ENCODE measurements around the gene SUGCT.
A peak's percentile ranks its signal among the peaks of the same experiment; 100 is the strongest.
"Not testable (repeated sequence)": the region's sequence is repeated elsewhere in the genome, so short reads cannot be mapped to it uniquely, and the experiment has no call there.

Gene SUGCT

GRCh38 chr7:40622941-40623501 is 488.2 kb downstream of the SUGCT start:
- no peak for DNase-seq (ENCODE audit: low spot score)

- DNase-seq (ENCODE audit: low spot score), result no peak
Observed at GRCh38 chr7:40623863-40624262, 489.1 kb downstream of the SUGCT start.

DNA sequence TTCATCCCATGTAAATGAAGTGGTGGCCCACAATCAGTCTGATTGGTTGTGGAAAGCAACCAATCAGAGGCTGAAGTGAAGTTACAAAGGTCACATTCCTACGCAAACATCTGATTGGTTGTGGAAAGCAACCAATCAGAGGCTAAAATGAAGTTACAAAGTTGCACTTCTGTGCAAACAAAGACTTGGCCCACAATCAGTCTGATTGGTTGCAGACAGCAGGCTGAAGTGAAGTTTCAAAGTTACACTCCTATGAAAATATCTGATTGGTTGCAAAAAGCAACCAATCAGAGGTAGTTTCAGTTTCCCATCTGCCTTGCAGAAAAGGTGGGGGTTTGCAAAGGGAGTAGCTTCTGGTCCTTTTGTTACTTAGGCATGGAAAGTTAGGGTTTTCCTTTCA is 492.6 kb downstream of the SUGCT start:
- not testable (repeated sequence) for DNase-seq (ENCODE audit: low spot score)

DNA sequence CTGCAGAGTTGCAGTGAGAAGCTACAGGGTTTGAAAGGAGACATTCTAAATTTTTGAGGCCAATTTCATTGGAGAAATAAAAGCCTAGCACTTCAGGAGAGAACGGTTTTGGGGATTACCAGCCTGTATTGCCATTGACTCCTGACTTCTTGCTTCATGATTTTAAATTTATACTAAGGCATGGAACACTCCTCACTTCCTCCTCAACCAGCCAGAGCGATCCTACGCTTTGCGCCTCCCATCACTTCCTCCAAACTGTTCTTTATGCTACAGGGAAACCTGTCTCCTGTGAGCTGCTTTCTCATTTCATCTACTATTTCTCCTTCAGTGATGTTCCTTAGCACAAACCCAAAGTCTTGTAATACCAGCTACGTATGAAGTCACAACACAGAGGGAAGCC is 495.1 kb downstream of the SUGCT start:
- DNase-seq (ENCODE audit: low spot score), result no peak

- no peak for DNase-seq (ENCODE audit: low spot score)
Observed at GRCh38 chr7:40634118-40634517, 499.3 kb downstream of the SUGCT start.

DNA sequence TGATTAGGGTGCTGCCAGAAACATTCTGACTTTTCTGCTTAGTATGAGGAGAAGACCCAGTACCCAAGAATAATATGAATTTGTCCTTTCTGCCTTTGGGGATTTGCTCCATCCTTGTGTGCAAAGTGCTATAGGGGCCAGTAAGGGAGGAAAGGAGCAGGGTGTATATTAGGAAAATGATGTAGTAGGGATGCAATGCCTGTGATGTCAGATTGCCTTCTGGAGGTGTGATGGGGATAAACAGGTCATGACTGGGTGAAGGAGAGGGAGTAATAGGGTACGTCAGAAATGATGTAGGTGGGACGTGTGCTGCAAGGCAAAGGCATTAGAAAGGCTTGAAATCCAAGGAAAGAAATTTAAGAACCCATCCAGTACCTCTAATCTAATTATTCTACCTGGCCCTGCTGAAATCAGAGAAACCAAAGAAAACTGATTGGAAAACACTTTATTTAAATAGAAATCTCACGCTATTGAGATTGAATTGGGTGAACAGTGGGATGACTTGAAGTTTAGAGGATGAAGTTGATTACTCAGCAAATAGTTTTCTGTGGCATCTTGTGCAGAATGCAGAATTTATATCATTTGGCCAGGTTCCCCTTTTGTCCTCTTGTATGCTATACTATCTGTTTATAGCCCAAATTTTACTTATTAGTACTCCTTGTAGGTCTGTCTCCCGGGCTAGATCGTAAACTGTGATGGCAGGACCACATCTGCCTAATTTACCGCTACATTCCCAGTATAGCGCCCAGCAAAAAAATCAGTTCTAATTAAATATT is 503.9 kb downstream of the SUGCT start:
- no peak for DNase-seq (ENCODE audit: low spot score)

DNA sequence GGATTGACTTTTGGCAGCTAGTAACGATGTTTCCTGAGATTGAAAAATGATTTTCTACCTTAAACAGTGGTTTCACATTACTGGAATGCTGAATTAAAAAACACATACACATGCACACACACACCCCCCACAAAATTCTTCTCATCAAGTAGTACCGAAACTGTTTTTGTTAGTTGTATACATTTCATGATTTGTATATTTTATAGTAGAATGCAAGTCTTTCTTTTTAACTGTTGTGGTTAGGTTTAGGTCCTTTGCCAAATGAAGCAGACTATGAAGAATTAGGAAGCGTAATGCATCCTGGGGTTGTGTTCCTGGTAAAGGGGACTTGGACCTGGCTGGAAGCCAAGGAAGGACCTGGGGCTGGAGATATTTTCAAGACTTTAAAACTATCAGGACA is 505.8 kb downstream of the SUGCT start:
- peak; percentile 19 for DNase-seq (ENCODE audit: low spot score)

DNA sequence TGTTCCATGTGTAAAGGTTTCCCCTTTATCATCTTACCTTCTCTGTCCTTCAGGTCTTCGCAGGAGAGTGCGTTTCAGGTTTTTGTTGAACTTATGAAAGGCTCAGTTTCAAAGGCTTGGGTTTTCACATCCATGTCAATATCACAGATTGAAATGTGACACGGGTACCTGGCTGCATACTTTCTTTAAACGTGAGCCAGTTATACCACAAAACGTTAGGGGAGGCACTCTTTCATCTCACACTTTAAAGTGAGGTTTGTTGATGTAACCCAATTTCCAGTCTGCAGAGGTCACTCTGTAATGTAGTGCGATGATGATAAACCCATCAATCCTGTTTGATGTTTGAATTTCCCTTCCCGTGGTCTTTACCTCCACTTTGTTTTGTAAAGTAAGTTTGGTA is 506.9 kb downstream of the SUGCT start:
- DNase-seq (ENCODE audit: low spot score), result no peak

DNA sequence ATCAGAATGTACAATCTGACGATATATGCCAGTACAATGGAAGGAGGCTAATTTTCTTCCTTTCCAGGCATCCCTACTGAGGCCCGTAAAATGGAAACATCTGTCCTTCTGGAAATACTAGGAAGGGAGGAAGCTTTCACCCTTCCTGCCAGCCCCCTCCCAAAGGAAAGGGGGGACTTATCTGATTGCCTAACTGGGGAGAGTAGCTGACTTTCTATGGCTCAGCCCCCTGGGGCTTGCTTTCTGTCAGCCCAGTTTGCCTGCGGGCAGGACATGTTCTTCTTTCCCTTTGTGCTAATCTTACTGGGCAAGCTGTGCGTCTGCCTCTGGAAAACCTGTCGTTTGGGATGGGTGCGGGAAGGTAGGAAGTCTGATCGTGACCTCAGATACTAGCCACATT is 508.9 kb downstream of the SUGCT start:
- DNase-seq (ENCODE audit: low spot score), result no peak

- no peak for DNase-seq (ENCODE audit: low spot score)
Observed at GRCh38 chr7:40644454-40645188, 509.8 kb downstream of the SUGCT start.

DNA sequence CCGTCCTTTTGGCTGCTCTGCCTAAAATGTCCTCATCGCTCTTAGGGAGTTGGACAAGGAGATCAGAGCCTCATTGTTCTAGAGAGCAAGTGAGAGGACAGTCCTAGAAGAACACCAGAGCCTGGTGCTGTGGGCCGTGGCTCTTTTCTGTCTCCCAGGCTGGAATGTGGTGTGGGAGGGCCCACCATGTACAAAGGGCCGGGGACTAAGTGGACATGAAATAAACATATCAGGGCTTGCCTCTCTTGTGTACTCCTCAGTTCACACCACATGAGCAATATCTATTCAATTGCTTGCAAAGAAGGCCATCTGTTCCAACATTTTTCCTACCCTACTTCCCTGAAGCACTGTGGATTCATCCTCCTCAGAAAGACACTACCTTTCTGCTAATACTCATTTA is 510.4 kb downstream of the SUGCT start:
- DNase-seq (ENCODE audit: low spot score), result no peak

GRCh38 chr7:40646717-40647116 is 511.9 kb downstream of the SUGCT start:
- no peak for DNase-seq (ENCODE audit: low spot score)

DNA sequence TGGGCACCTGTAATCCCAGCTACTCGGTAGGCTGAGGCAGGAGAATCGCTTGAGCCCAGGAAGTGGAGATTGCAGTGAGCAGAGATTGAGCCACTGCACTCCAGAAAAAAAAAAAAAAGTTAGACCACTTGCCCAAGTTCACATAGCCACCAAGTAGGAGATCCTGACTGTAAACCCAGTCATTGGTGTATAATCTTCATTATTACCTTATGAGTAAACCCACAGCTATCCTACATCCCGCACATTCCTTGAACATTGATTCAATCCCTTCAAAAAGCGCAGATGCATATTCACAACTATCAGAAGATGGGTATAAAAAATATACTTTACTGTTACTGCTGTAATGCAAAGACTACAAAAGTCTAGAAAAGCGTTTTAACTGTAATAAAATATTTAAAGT is 512.9 kb downstream of the SUGCT start:
- no peak for DNase-seq (ENCODE audit: low spot score)

GRCh38 chr7:40649247-40649646 is 514.4 kb downstream of the SUGCT start:
- no peak for DNase-seq (ENCODE audit: low spot score)

DNA sequence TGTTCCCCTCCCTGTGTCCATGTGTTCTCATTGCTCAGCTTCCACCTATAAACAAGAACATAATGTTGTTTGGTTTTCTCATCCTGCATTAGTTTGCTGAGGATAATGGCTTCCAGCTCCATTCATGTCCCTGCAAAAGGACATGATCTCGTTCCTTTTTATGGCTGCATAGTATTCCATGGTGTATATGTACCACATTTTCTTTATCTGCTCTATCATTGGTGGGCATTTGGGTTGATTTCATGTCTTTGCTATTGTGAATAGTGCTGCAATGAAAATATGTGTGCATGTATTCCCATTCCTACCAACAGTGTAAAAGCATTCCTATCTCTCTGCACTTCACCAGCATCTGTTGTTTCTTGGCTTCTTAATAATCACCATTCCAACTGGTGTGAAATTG is 516.1 kb downstream of the SUGCT start:
- not testable (repeated sequence) for DNase-seq (ENCODE audit: low spot score)

DNA sequence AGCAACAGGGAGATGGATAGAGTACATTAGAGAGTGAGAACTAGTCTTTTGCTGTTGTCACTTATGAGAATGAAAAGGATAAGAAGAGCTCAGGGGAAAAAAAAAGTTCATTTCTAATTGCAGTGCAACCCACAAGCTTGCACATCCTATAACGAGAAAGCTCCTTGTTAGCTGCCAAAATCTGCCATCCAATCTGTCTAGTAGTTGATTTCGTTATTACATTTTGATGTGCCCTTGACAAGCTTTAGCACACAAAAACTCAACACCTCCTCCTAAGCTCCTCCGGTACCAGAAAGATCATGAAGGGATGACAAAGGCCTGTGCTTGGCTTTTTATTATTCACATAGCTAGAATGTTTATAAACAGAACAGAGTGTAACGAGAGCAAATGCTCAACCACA is 519.4 kb downstream of the SUGCT start:
- no peak for DNase-seq (ENCODE audit: low spot score)

DNA sequence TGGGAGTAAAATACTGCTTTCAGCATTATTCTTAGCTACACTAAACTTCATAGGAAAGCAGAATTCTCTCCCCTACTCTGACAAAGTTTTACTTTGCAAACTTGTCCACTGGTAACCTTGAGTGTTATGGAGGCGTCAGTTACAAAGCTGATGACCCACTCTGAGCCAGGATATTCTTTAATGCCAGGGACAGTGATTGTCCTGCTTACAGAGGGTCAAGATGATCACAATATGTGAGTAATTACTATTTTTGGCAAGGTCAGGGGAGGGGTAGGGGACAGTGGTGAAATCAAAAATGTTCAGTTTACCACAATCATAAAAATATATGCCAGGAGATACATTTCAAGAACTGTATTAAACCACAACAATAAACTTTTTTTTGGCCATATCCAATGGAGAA is 520.6 kb downstream of the SUGCT start:
- no peak for DNase-seq (ENCODE audit: low spot score)

DNA sequence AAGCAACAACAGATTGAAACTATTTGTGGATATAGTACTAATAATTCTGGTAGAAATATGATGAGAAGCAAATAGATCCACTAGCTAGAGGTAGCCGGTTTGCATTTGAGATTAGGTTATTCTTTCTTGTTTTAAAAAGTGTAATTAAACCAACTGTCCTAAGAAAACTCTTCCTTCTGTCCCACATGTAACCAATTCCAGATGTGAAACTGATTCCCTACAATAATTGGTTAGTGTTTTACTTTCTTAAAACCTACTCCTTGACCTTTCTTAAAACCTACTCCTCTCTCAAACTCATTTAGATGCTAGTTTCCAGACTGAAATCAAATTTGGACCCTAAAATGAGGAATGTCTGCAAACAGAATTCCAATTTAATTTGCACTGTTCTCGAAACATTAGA is 521.5 kb downstream of the SUGCT start:
- no peak for DNase-seq (ENCODE audit: low spot score)

DNA sequence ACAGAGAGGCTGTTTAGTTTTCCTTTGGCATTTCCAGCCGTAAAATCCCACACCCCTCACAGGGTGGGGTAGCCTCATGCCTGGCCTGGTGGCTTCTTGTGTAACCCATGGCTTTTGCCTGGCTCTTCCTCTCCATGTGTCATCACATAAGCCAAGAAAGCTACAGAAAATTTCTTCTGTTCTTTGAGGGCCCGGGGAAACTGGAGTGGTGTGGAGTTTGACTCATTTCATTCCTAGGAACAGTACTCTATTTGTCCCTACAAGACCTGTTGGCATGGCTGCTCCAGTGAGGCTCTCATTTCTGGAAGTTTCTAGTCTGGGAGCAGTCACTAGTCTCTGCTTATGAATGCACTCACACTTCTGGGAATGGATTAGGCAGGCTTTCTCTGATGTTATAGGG is 523.9 kb downstream of the SUGCT start:
- DNase-seq (ENCODE audit: low spot score), result peak; percentile 34

- DNase-seq (ENCODE audit: low spot score), result peak; percentile 9
Observed at GRCh38 chr7:40659231-40659630, 524.4 kb downstream of the SUGCT start.

GRCh38 chr7:40673285-40673684 is 538.5 kb downstream of the SUGCT start:
- DNase-seq (ENCODE audit: low spot score), result peak; percentile 28

DNA sequence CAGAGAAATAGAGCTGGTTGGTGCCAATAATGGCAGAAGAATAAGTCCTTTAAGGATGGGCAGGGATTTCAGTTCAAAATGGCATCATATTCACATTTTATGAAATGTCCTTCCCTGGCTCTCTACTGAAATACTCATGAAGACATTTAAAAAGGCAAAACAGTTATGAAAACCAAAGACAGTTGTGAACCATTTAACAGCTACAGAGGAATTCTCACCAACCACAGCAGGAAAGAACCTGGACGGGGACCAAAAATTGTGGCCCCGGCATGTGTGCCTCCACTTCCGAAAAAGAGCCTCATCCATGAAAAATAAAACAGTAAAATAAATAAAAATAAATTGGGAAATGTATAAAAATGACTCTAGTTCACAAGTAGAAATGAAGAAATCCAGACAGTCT is 539.5 kb downstream of the SUGCT start:
- DNase-seq (ENCODE audit: low spot score), result no peak

GRCh38 chr7:40675741-40676140 is 540.9 kb downstream of the SUGCT start:
- DNase-seq (ENCODE audit: low spot score), result no peak

Measured in AG08396 (cell line).